Esophagus muscularis mucosa (tissue), 4 donors: Measurements from ENCODE around the gene JAGN1. TPM values are rescaled to one million over a fixed set of nuclear protein-coding genes. Genes with fewer than 3 reads are reported as not detected.

Experiments used
- DNase-seq: peaks from one replicate; pipeline ENCODE4 v3.0.0-alpha.2; 2017; ENCODE audit errors: extremely low spot score
- H3K27ac ChIP-seq, 4 donors: fragments of 200-600 bp; sonication (generic); replicated peaks in 1 of 4; 1 replicate in 3 of 4; 2 replicates in 1 of 4; pipeline ENCODE4 v1.5.1; 2016 to 2019; ENCODE audit warnings: mild to moderate bottlenecking in 1 of 4
- H3K27me3 ChIP-seq, 4 donors: fragments of 200-600 bp; sonication (generic); one replicate each; pipeline versions ENCODE4 v1.5.1 to v1.6.0; 2016 to 2019
- H3K36me3 ChIP-seq, 4 donors: fragments of 200-600 bp; sonication (generic); one replicate each; pipeline ENCODE4 v1.5.1; 2016 to 2019
- H3K4me1 ChIP-seq, 4 donors: fragments of 200-600 bp; sonication (generic); one replicate each; pipeline ENCODE4 v1.5.1; 2016 to 2019
- H3K4me3 ChIP-seq, 4 donors: fragments of 200-600 bp; sonication (generic); 1 replicate in 2 of 4; 2 replicates in 2 of 4; pipeline ENCODE4 v1.5.1; 2016 to 2019; ENCODE audit warnings: mild to moderate bottlenecking in 4 of 4, moderate library complexity in 1 of 4
- H3K9me3 ChIP-seq, 4 donors: fragments of 200-600 bp; sonication (generic); 1 replicate in 3 of 4; 2 replicates in 1 of 4; pipeline ENCODE4 v1.5.1; 2016 to 2019
- CTCF ChIP-seq, 3 experiments: fragments of 200-600 bp in 2 of 3; fragments of 450-650 bp in 1 of 3; sonication (generic) in 2 of 3; IDR thresholded peaks; one replicate each; pipeline ENCODE4 v1.5.1; 2017 to 2019; ENCODE audit warnings: antibody characterized with exemption in 3 of 3, mild to moderate bottlenecking in 2 of 3, moderate library complexity in 1 of 3
- EP300 ChIP-seq: sonication (generic); formaldehyde crosslinking; IDR thresholded peaks from one replicate; pipeline ENCODE4 v1.6.1; 2017; ENCODE audit warnings: antibody characterized with exemption
- POLR2A ChIP-seq: fragments of 450-650 bp; IDR thresholded peaks from one replicate; pipeline ENCODE4 v1.6.1; 2017; ENCODE audit warnings: antibody characterized with exemption, moderate library complexity, mild to moderate bottlenecking, low read depth
- POLR2AphosphoS5 ChIP-seq, 2 donors: sonication (generic); formaldehyde crosslinking; IDR thresholded peaks; one replicate each; pipeline ENCODE4 v1.6.1; 2017; ENCODE audit warnings: antibody characterized with exemption in 2 of 2
- WGBS: methylation state at CpG from one replicate; pipeline ENCODE4 v1.1.5; 2018; 5-methylcytosine and 5-hydroxymethylcytosine counted together
- intact Hi-C: fragments of 100-400 bp; cut with DNase I; formaldehyde crosslinking; loops from one replicate; pipeline ENCODE4 v1.15.1; 2023
- total RNA-seq, 4 donors: library from RNA; depleted of rRNA; stranded (reverse); fragments of >200 nt; gene quantifications; one replicate each; pipeline versions ENCODE4 v1.1.0 to v1.2.1, GENCODE V29; 2016

The JAGN1 gene
- total RNA-seq, 4 donors from 2014 or later = 17.9 to 39.8 (median 26.4) TPM

GRCh38 chr3:9908286-9908685, 17.9 kb downstream of the JAGN1 start:
- Histone ChIP-seq H3K9me3 (no peaks in the 10 kb centered on the region), H3K4me3 (no peak overlapping the region), H3K27ac (no peak overlapping the region), H3K4me1 (peaks cover 0 to 4% (median under 1%) of the 10 kb centered on the region in 4 donors), H3K36me3 (no peaks in the 10 kb centered on the region), H3K27me3 (no peaks in the 10 kb centered on the region)
- intact Hi-C loops = no loop called here
- no peak for DNase-seq
- no peak for TF ChIP-seq CTCF (IDR thresholded peaks at IDR 0.05)
- WGBS = 97% methylated on average over 3 of the region's 3 CpGs

- intact Hi-C loops = no loop called here
- WGBS = 91% methylated on average over 7 of the region's 7 CpGs
These were observed 19.0 kb downstream of the JAGN1 start for GRCh38 chr3:9909221-9910013.

GRCh38 chr3:9911863-9912262, 21.5 kb downstream of the JAGN1 start:
- Histone ChIP-seq H3K27me3 (no peaks in the 10 kb centered on the region), H3K4me3 (no peak overlapping the region), H3K27ac (no peak overlapping the region), H3K36me3 (no peaks in the 10 kb centered on the region), H3K9me3 (no peaks in the 10 kb centered on the region), H3K4me1 (peaks cover 20 to 34% (median 33%) of the 10 kb centered on the region in 4 donors)
- intact Hi-C loops = no loop called here
- WGBS = 69% methylated on average over 8 of the region's 8 CpGs
- DNase-seq = no peak
- TF ChIP-seq POLR2AphosphoS5 (IDR thresholded peaks at IDR 0.05) (no peak), CTCF (IDR thresholded peaks at IDR 0.05) (no peak), POLR2A (no peak), EP300 (no peak)

More at GRCh38 chr3:9909221-9910013, 19.0 kb downstream of the JAGN1 start:
- TF ChIP-seq POLR2AphosphoS5 (IDR thresholded peaks at IDR 0.05) (no peak), POLR2A (no peak), EP300 (no peak), CTCF (IDR thresholded peaks at IDR 0.05) (no peak)
- Histone ChIP-seq H3K27me3 (no peaks in the 10 kb centered on the region), H3K36me3 (no peaks in the 10 kb centered on the region), H3K4me3 (no peak overlapping the region), H3K4me1 (peaks cover 1 to 12% (median 10%) of the 10 kb centered on the region in 4 donors), H3K27ac (no peak overlapping the region), H3K9me3 (no peaks in the 10 kb centered on the region)
- no peak for DNase-seq

- no peak overlapping the region for H3K4me3 ChIP-seq
- H3K4me1 ChIP-seq = peaks cover 22 to 38% (median 37%) of the 10 kb centered on the region in 4 donors
- H3K9me3 ChIP-seq = no peaks in the 10 kb centered on the region
- no peaks in the 10 kb centered on the region for H3K27me3 ChIP-seq
- WGBS = 83% methylated on average over 7 of the region's 7 CpGs
- TF ChIP-seq EP300 (no peak), CTCF (IDR thresholded peaks at IDR 0.05) (no peak), POLR2A (no peak), POLR2AphosphoS5 (IDR thresholded peaks at IDR 0.05) (no peak)
- no peak overlapping the region for H3K27ac ChIP-seq
- intact Hi-C loops = no loop called here
- no peaks in the 10 kb centered on the region for H3K36me3 ChIP-seq
- no peak for DNase-seq
These were observed 22.0 kb downstream of the JAGN1 start for GRCh38 chr3:9912294-9912935.
